Brain microvascular endothelial cell (primary cell): ENCODE data around the gene SPDYA.

Experiments used
- DNase-seq: peaks from one replicate; pipeline ENCODE4 v3.0.0-alpha.2; 2020
- H3K27ac ChIP-seq: fragments of 250-450 bp; sonication (Bioruptor Pico); 2 replicates; pipeline ENCODE4 v1.5.1; 2020; ENCODE audit warnings: mild to moderate bottlenecking, moderate library complexity
- H3K27me3 ChIP-seq: fragments of 250-450 bp; sonication (Bioruptor Pico); replicated peaks from 2 replicates; pipeline ENCODE4 v1.5.1; 2020; ENCODE audit warnings: mild to moderate bottlenecking
- H3K36me3 ChIP-seq: fragments of 250-450 bp; sonication (Bioruptor Pico); replicated peaks from 2 replicates; pipeline ENCODE4 v1.5.1; 2020; ENCODE audit warnings: mild to moderate bottlenecking
- H3K4me3 ChIP-seq: 2 replicates; pipeline ENCODE4 v1.5.1; 2011; ENCODE audit warnings: low read depth, mild to moderate bottlenecking, control low read depth, low read length, moderate library complexity
- in situ Hi-C: cut with HindIII; loops from 2 replicates; pipeline ENCODE4 v1.10.0; 2017; ENCODE audit warnings: low sequenced_read_pairs, low pct_ligation_motif_present
- TF ChIP-seq, protein P1 (sequence below): IDR thresholded peaks from 2 replicates; pipeline ENCODE4 v1.5.1; 2011; ENCODE audit warnings: low read depth, mild to moderate bottlenecking, moderate library complexity, low read length, control low read depth, inconsistent platforms; ENCODE audit errors: missing control alignments

SPDYA gene

DNA sequence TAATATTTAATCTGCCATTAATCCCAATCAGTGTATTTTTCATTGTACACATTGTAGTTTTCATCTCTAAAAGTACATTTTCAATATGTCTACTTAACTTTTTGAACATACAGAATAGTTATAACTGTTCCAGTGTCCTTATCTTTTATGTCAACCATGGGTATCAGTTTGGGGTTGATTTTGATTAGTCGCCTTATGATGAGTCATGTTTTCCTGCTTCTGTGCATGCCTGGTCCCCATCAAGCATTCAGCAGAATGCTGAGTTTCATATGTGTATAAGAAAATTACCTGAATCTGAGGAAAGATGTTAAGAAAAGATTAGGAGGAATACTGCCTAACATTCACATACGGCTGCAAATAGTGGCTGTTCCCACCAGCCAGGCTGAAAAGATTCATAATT is 17.7 kb downstream of the SPDYA start:
- DNase-seq: no peak
- Histone ChIP-seq H3K36me3 (no peaks in the 10 kb centered on the region), H3K4me3 (no peak overlapping the region), H3K27me3 (no peaks in the 10 kb centered on the region), H3K27ac (no peak overlapping the region)
- TF ChIP-seq, protein P1, sequence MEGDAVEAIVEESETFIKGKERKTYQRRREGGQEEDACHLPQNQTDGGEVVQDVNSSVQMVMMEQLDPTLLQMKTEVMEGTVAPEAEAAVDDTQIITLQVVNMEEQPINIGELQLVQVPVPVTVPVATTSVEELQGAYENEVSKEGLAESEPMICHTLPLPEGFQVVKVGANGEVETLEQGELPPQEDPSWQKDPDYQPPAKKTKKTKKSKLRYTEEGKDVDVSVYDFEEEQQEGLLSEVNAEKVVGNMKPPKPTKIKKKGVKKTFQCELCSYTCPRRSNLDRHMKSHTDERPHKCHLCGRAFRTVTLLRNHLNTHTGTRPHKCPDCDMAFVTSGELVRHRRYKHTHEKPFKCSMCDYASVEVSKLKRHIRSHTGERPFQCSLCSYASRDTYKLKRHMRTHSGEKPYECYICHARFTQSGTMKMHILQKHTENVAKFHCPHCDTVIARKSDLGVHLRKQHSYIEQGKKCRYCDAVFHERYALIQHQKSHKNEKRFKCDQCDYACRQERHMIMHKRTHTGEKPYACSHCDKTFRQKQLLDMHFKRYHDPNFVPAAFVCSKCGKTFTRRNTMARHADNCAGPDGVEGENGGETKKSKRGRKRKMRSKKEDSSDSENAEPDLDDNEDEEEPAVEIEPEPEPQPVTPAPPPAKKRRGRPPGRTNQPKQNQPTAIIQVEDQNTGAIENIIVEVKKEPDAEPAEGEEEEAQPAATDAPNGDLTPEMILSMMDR: no peak
- in situ Hi-C loops: no loop called here

DNA sequence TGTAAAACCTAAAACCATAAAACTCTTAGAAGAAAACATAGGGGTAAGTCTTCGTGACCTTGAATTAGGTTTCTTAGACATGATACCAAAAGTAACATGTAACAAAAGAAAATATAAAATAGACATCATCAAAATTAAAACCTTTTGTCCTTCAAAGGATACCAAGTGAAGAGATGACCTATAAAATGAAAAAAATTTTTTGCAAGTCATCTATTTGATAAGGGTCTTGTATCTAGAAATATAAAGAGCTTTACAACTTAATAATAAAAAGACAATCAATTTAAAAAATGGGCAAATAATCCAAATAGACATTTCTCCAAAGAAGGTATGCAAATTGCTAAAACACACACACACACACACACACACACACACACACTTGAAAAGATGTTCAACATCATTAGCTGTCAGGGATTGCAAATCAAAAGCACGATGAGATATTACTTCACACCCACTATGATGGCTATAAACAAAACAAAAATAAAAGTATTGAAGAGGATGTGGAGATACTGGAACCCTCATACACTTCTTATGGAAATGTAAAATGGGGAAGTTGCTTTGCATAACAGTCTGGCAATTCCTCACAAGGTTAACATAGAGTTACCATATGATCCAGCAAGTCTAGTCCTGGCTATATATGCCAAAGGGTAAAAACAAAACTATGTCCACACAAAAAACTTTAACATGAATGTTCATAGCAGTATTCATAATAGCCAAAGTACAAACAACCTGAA is 23.3 kb downstream of the SPDYA start:
- no peak for DNase-seq
- TF ChIP-seq, protein P1: no peak
- H3K27me3 ChIP-seq: no peaks in the 10 kb centered on the region
- H3K4me3 ChIP-seq: no peak overlapping the region
- in situ Hi-C loops: no loop called here
- H3K36me3 ChIP-seq: no peaks in the 10 kb centered on the region
- H3K27ac ChIP-seq: no peak overlapping the region

DNA sequence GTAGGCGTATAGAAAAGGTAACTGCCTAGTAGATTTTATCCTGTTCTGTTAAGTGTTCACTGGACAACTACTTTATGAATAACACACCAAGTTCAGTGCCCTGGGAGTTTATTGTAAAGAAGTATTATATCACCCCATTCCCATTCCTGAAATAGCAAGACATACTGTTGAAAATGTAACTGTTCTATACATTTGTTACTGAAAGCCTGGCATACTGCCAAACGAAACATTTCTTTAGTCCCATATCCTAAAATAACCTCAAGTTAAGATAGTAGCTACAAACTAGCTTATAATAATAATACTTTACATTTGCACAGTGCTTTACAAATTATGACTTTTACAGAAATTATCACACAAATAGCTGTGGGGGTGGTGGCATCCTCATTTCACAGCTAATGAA is 25.1 kb downstream of the SPDYA start:
- in situ Hi-C loops: no loop called here
- Histone ChIP-seq H3K36me3 (no peaks in the 10 kb centered on the region), H3K27ac (no peak overlapping the region), H3K27me3 (no peaks in the 10 kb centered on the region), H3K4me3 (no peak overlapping the region)
- TF ChIP-seq, protein P1: no peak
- peak; percentile 16 for DNase-seq

DNA sequence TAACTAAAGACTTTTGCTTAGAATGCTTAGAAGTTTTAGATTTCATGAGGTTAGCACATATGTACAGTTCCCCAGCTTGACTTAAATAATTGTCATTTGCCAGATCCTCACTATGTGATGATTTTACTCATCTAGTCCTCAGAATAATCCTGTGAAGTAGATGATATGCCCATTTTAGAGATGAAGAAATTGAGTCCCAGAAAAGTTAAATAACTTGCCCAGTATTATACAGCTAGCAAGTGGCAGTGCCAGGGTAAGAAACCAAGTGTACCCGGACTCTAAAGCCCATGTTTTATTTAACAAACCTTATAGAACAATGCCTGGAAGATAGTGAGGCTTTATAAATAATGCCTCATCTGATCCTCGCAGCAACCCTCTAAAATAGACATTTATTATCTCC is 28.3 kb downstream of the SPDYA start:
- Histone ChIP-seq H3K36me3 (no peaks in the 10 kb centered on the region), H3K4me3 (no peak overlapping the region), H3K27me3 (no peaks in the 10 kb centered on the region), H3K27ac (no peak overlapping the region)
- DNase-seq: no peak
- in situ Hi-C loops: no loop called here
- TF ChIP-seq, protein P1: no peak

DNA sequence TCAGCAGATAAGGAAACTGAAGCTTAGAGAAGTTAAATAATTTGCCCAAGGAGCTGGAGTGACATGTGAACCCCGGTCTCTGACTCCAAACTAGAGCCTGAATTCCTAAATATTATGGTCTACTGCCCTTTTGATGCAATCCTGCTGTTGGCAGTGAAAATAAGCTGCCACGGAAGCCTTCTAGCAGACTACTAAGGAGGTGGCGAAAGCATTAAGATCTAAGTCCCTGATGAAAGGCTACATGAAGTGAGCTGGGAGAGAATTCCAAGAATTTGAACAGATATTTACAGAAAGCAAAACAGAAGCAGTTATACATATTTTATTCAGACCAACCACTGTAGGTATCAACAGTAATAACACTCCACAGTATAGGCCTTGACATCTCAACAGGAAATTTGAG is 31.4 kb downstream of the SPDYA start:
- Histone ChIP-seq H3K36me3 (no peaks in the 10 kb centered on the region), H3K4me3 (no peak overlapping the region), H3K27me3 (no peaks in the 10 kb centered on the region), H3K27ac (no peak overlapping the region)
- in situ Hi-C loops: no loop called here
- TF ChIP-seq, protein P1: no peak
- no peak for DNase-seq

DNA sequence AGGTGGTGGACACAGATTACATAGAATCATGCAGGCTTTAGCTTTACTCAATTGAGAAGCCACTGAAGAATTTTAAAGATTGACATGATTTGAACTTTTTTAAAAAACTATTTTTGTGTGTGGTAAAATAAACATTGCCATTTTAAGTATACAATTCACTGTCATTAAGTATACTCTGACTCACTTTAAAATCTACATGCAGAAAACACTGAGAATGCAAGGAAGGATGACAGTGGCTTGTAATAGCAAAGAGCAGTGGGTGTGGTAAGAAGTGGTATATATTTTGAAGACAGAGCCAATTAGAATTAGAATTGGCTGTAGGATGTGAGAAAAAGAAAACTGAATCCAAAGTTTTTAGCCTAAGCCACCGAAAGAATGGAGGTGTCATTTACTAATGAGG is 44.6 kb downstream of the SPDYA start:
- no peak for DNase-seq
- no peaks in the 10 kb centered on the region for H3K36me3 ChIP-seq
- H3K4me3 ChIP-seq: no peak overlapping the region
- TF ChIP-seq, protein P1: no peak
- in situ Hi-C loops: no loop called here
- no peak overlapping the region for H3K27ac ChIP-seq
- H3K27me3 ChIP-seq: no peaks in the 10 kb centered on the region
